ENCODE data around the gene GPC1. TPM values are rescaled to one million over a fixed set of nuclear protein-coding genes. Genes with fewer than 3 reads are reported as not detected.

Gene GPC1
- total and polyA plus RNA-seq, 2 donors (not counting 1 experiment from before 2014, with no cell fraction given), result 1.2 to 3.3 TPM

DNA sequence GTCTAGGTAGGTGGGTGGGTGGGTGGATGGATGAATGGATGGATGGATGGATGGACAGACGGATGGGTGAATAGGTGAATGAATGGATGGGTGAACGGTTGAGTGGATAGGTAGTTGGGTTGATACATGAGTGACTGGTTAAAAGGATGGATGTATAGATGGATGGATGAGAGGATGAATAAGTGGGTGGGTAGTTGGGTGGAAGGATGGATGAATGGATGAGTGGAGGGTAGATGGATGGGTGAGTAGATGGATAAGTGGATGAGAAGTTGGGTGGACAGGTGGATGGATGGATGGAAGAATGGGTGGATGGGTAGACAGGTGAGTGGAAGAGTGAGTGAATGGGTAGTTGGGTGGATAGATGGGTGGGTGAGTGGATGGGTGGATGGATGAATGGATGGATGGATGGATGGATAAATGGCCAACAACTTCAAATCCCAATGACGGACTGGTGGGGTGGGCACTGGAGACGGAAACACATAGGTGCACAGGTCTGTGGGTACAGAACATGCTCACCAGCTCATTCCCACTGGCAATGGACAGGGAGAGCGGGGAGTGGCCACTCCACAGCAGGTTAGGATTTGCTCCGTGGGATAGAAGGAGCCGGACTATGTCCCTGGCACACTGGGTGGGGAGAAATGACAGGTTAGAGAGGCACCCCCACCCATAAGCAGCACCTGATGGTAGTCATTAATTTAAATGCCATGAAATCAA, 73.5 kb downstream of the GPC1 start:
- ChIA-PET CTCF (no interaction called here), POLR2A (no interaction called here)
- H3K4me1 Mint-ChIP-seq, result peaks cover 5% of the 10 kb centered on the region
- no peak overlapping the region for H3K9ac ChIP-seq (ENCODE audit: low read length)
- DNase-seq, result no peak
- H3K36me3 ChIP-seq (replicated peaks in 1 of 2; ENCODE audit: control extremely low read depth in 1 of 2, control insufficient read depth in 1 of 2, extremely low read depth in 1 of 2, insufficient read depth in 2 of 2, low read length in 1 of 2), result peaks cover 1 to 10% of the 10 kb centered on the region in 2 experiments
- H3K27me3 ChIP-seq (replicated peaks in 1 of 4; ENCODE audit: control extremely low read depth in 1 of 4, control insufficient read depth in 3 of 4, insufficient read depth in 4 of 4, low read length in 3 of 4), result no peaks in the 10 kb centered on the region
- TF ChIP-seq EZH2 (IDR thresholded peaks at IDR 0.05; ENCODE audit: borderline replicate concordance, insufficient read depth, low read depth, low read length, poor library complexity, severe bottlenecking), result no peak
- TF ChIP-seq, protein P1, sequence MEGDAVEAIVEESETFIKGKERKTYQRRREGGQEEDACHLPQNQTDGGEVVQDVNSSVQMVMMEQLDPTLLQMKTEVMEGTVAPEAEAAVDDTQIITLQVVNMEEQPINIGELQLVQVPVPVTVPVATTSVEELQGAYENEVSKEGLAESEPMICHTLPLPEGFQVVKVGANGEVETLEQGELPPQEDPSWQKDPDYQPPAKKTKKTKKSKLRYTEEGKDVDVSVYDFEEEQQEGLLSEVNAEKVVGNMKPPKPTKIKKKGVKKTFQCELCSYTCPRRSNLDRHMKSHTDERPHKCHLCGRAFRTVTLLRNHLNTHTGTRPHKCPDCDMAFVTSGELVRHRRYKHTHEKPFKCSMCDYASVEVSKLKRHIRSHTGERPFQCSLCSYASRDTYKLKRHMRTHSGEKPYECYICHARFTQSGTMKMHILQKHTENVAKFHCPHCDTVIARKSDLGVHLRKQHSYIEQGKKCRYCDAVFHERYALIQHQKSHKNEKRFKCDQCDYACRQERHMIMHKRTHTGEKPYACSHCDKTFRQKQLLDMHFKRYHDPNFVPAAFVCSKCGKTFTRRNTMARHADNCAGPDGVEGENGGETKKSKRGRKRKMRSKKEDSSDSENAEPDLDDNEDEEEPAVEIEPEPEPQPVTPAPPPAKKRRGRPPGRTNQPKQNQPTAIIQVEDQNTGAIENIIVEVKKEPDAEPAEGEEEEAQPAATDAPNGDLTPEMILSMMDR (IDR thresholded peaks at IDR 0.05), result no peak
- no peak overlapping the region for H3K27ac Mint-ChIP-seq
- 100% methylated on average over 3 of the region's 7 CpGs for WGBS (ENCODE audit: insufficient coverage)
- H3K4me3 Mint-ChIP-seq, result no peak overlapping the region
- no peak for ATAC-seq (ENCODE audit: low read depth)
- H3K4me3 ChIP-seq (ENCODE audit: control extremely low read depth in 1 of 5, extremely low read depth in 1 of 5, insufficient read depth in 1 of 5, low read depth in 2 of 5, low read length in 4 of 5), result no peak overlapping the region
- H3K27me3 Mint-ChIP-seq, result no peaks in the 10 kb centered on the region
- no peak overlapping the region for H3K27ac ChIP-seq (ENCODE audit: low read length in 2 of 2)
- peaks cover 5 to 8% of the 10 kb centered on the region in 2 donors for H3K4me1 ChIP-seq (ENCODE audit: control insufficient read depth in 2 of 2, insufficient read depth in 2 of 2, low read length in 2 of 2)
- no peak overlapping the region for H2AFZ ChIP-seq (ENCODE audit: insufficient read depth, low read depth, low read length, poor library complexity, severe bottlenecking)
- peaks cover 7% of the 10 kb centered on the region for H4K20me1 ChIP-seq (ENCODE audit: control insufficient read depth, insufficient read depth, low read length, poor library complexity, severe bottlenecking)
- no peaks in the 10 kb centered on the region for H3K9me3 Mint-ChIP-seq (ENCODE audit: insufficient read depth)
- intact Hi-C loops (cut with micrococcal nuclease), result no loop called here
- H3K4me2 ChIP-seq (replicated peaks; ENCODE audit: low read depth, low read length, poor library complexity, severe bottlenecking), result no peak overlapping the region
- peaks cover 0 to 3% (median 0%) of the 10 kb centered on the region in 3 donors for H3K9me3 ChIP-seq (ENCODE audit: control extremely low read depth in 1 of 3, control insufficient read depth in 2 of 3, insufficient read depth in 1 of 3, low read length in 2 of 3)
- no peaks in the 10 kb centered on the region for H3K79me2 ChIP-seq (ENCODE audit: control insufficient read depth, insufficient read depth, low read length)

- H4K20me1 ChIP-seq (ENCODE audit: control insufficient read depth, insufficient read depth, low read length, poor library complexity, severe bottlenecking), result peaks cover 7% of the 10 kb centered on the region
- no peak overlapping the region for H3K4me3 ChIP-seq (ENCODE audit: control extremely low read depth in 1 of 5, extremely low read depth in 1 of 5, insufficient read depth in 1 of 5, low read depth in 2 of 5, low read length in 4 of 5)
- ATAC-seq (ENCODE audit: low read depth), result no peak
- TF ChIP-seq, protein P1 (IDR thresholded peaks at IDR 0.05), result no peak
- no peak for TF ChIP-seq EZH2 (IDR thresholded peaks at IDR 0.05; ENCODE audit: borderline replicate concordance, insufficient read depth, low read depth, low read length, poor library complexity, severe bottlenecking)
- intact Hi-C loops (cut with micrococcal nuclease), result no loop called here
- H3K27me3 ChIP-seq (replicated peaks in 1 of 4; ENCODE audit: control extremely low read depth in 1 of 4, control insufficient read depth in 3 of 4, insufficient read depth in 4 of 4, low read length in 3 of 4), result no peaks in the 10 kb centered on the region
- no peaks in the 10 kb centered on the region for H3K9me3 Mint-ChIP-seq (ENCODE audit: insufficient read depth)
- H3K79me2 ChIP-seq (ENCODE audit: control insufficient read depth, insufficient read depth, low read length), result no peaks in the 10 kb centered on the region
- H3K36me3 ChIP-seq (replicated peaks in 1 of 2; ENCODE audit: control extremely low read depth in 1 of 2, control insufficient read depth in 1 of 2, extremely low read depth in 1 of 2, insufficient read depth in 2 of 2, low read length in 1 of 2), result peaks cover 1 to 10% of the 10 kb centered on the region in 2 experiments
- H3K27me3 Mint-ChIP-seq, result no peaks in the 10 kb centered on the region
- no peak overlapping the region for H3K9ac ChIP-seq (ENCODE audit: low read length)
- H3K9me3 ChIP-seq (ENCODE audit: control extremely low read depth in 1 of 3, control insufficient read depth in 2 of 3, insufficient read depth in 1 of 3, low read length in 2 of 3), result peaks cover 0 to 3% (median 0%) of the 10 kb centered on the region in 3 donors
- H3K4me1 ChIP-seq (ENCODE audit: control insufficient read depth in 2 of 2, insufficient read depth in 2 of 2, low read length in 2 of 2), result peaks cover 12 to 14% of the 10 kb centered on the region in 2 donors
- no peak overlapping the region for H3K27ac ChIP-seq (ENCODE audit: low read length in 2 of 2)
- no peak overlapping the region for H3K4me3 Mint-ChIP-seq
- no peak for DNase-seq
- WGBS (ENCODE audit: insufficient coverage), result 93% methylated on average over 11 of the region's 12 CpGs
- ChIA-PET CTCF (no interaction called here), POLR2A (no interaction called here)
- peaks cover 10% of the 10 kb centered on the region for H3K4me1 Mint-ChIP-seq
- H2AFZ ChIP-seq (ENCODE audit: insufficient read depth, low read depth, low read length, poor library complexity, severe bottlenecking), result no peak overlapping the region
- no peak overlapping the region for H3K27ac Mint-ChIP-seq
- no peak overlapping the region for H3K4me2 ChIP-seq (replicated peaks; ENCODE audit: low read depth, low read length, poor library complexity, severe bottlenecking)
Measured at GRCh38 chr2:240509667-240510512, 74.4 kb downstream of the GPC1 start.
